Measurements from ENCODE around the gene FOXF2.

GRCh38 chr6:1402868-1403267, 13.5 kb downstream of the FOXF2 start:
- TF ChIP-seq CTCF (IDR thresholded peaks at IDR 0.05) (no peak), POLR2AphosphoS5 (IDR thresholded peaks at IDR 0.05) (no peak), POLR2A (IDR thresholded peaks at IDR 0.05) (no peak)
